ENCODE results near the gene HTR4.

- no peak for TF ChIP-seq CTCF (IDR thresholded peaks at IDR 0.05)
- TF ChIP-seq POLR2A (IDR thresholded peaks at IDR 0.05), result no peak
These were observed 42.1 kb upstream of the HTR4 start for GRCh38 chr5:148696187-148697036.

Data from body of pancreas (tissue), 4 donors.